ENCODE data around the gene NKX2-2.

- TF ChIP-seq POLR2A (IDR thresholded peaks at IDR 0.05), result no peak
- TF ChIP-seq, protein P1, sequence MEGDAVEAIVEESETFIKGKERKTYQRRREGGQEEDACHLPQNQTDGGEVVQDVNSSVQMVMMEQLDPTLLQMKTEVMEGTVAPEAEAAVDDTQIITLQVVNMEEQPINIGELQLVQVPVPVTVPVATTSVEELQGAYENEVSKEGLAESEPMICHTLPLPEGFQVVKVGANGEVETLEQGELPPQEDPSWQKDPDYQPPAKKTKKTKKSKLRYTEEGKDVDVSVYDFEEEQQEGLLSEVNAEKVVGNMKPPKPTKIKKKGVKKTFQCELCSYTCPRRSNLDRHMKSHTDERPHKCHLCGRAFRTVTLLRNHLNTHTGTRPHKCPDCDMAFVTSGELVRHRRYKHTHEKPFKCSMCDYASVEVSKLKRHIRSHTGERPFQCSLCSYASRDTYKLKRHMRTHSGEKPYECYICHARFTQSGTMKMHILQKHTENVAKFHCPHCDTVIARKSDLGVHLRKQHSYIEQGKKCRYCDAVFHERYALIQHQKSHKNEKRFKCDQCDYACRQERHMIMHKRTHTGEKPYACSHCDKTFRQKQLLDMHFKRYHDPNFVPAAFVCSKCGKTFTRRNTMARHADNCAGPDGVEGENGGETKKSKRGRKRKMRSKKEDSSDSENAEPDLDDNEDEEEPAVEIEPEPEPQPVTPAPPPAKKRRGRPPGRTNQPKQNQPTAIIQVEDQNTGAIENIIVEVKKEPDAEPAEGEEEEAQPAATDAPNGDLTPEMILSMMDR (IDR thresholded peaks at IDR 0.05), result no peak
Observed at GRCh38 chr20:21498195-21498594, 15.7 kb downstream of the NKX2-2 start.

All from lower leg skin (tissue), 3 donors.